ENCODE measurements around the gene GEMIN7.

Gene GEMIN7

GRCh38 chr19:45070861-45071544 is 8.1 kb upstream of the GEMIN7 start:
- no peak for DNase-seq (ENCODE audit: low read depth)
- H3K4me3 ChIP-seq (ENCODE audit: low read depth, low read length): no peak overlapping the region
- no peak for TF ChIP-seq CTCF (IDR thresholded peaks at IDR 0.05; ENCODE audit: control insufficient read depth, extremely low read depth, insufficient read depth)

GRCh38 chr19:45071545-45071938 is 7.5 kb upstream of the GEMIN7 start:
- no peak for DNase-seq (ENCODE audit: low read depth)
- TF ChIP-seq CTCF (IDR thresholded peaks at IDR 0.05; ENCODE audit: control insufficient read depth, extremely low read depth, insufficient read depth): no peak
- H3K4me3 ChIP-seq (ENCODE audit: low read depth, low read length): no peak overlapping the region

- DNase-seq (ENCODE audit: low read depth): no peak
- TF ChIP-seq CTCF (IDR thresholded peaks at IDR 0.05; ENCODE audit: control insufficient read depth, extremely low read depth, insufficient read depth): no peak
- H3K4me3 ChIP-seq (ENCODE audit: low read depth, low read length): no peak overlapping the region
Measured at GRCh38 chr19:45071969-45072790, 6.9 kb upstream of the GEMIN7 start.

- no peak for DNase-seq (ENCODE audit: low read depth)
- H3K4me3 ChIP-seq (ENCODE audit: low read depth, low read length): peak overlapping the region; percentile 23
- TF ChIP-seq CTCF (IDR thresholded peaks at IDR 0.05; ENCODE audit: control insufficient read depth, extremely low read depth, insufficient read depth): no peak
Measured at GRCh38 chr19:45074744-45075300, 4.2 kb upstream of the GEMIN7 start.

- TF ChIP-seq CTCF (IDR thresholded peaks at IDR 0.05; ENCODE audit: control insufficient read depth, extremely low read depth, insufficient read depth): no peak
- H3K4me3 ChIP-seq (ENCODE audit: low read depth, low read length): peak overlapping the region; percentile 61
- DNase-seq (ENCODE audit: low read depth): no peak
Measured at GRCh38 chr19:45075301-45076028, 3.6 kb upstream of the GEMIN7 start.

- peak within 1 kb of the TSS; percentile 61 for H3K4me3 ChIP-seq (ENCODE audit: low read depth, low read length)
- TF ChIP-seq CTCF (IDR thresholded peaks at IDR 0.05; ENCODE audit: control insufficient read depth, extremely low read depth, insufficient read depth): no peak
- no peak for DNase-seq (ENCODE audit: low read depth)
Measured at GRCh38 chr19:45076029-45076850, 2.8 kb upstream of the GEMIN7 start, which contains the start of gene ZNF296. TSS of gene ZNF296 (minus strand) at chr19:45076478. CDS start at chr19:45076373, 105 bp downstream.
